ENCODE data around the gene CENPE. TPM values are rescaled to one million over a fixed set of nuclear protein-coding genes. Genes with fewer than 3 reads are reported as not detected.

Gene CENPE
- total and polyA plus RNA-seq, 2 of the 4 experiments (the other 2 are of a cell fraction): 3.7 to 14.5 TPM

DNA sequence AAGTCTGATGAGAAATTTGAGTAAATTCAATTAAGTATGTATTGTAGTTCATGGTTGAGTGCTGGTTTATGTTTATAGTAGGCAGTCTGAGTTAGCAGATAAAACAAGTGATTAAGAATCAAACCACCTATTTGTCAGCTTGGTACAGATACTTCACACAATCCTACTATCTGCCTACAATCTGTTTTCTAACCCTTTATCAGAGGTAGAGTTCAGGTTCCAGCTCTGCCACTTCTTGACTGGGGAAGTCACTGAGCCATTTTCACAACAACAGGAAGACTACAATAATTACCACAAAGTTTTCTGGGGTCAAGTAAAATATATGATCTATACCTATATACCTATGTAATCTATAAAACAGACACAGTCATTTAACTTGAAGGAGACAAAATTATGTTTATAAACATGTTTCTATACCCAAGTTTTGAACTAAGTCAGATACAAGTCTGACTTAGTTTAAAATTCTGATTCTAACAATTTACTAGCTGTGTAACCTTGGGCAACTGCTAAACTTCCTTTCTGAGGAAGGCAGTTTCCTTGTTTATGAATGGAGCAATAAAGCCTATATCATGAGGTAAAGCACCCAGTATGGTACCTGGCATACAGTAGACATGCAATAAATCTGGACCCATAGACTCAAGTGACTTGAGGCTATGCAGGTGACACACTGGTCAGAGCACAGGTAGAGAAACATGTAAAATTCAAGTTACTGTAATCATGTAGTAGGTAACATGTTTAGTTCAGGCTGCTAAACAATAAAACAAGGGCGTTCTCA is 61.3 kb downstream of the CENPE start:
- H2BK5ac ChIP-seq (ENCODE audit: low read depth, low read length, poor library complexity, severe bottlenecking): no peak overlapping the region
- intact Hi-C loops (cut with micrococcal nuclease) (no loop called here), dilution Hi-C loops (cut with HindIII; ENCODE audit: low sequenced_read_pairs, unreplicated experiment) (no loop called here), in situ Hi-C loops (cut with MboI; ENCODE audit: low sequenced_read_pairs) (no loop called here)
- no peaks in the 10 kb centered on the region for H3K27me3 ChIP-seq (ENCODE audit: control insufficient read depth, insufficient read depth, low read length)
- H3K4ac ChIP-seq (ENCODE audit: low read depth, low read length): no peak overlapping the region
- no peak overlapping the region for H3K23ac ChIP-seq (ENCODE audit: low read depth, low read length)
- no peaks in the 10 kb centered on the region; the same call in 1 of the 2 replicates for H3K4me1 ChIP-seq (ENCODE audit: control insufficient read depth, insufficient read depth, low read length)
- H2AFZ ChIP-seq (replicated peaks; ENCODE audit: low read length, poor library complexity): no peak overlapping the region
- H2BK120ac ChIP-seq (ENCODE audit: low read depth, low read length): no peak overlapping the region
- no peak overlapping the region for H3K9ac ChIP-seq (ENCODE audit: low read depth, low read length)
- no peak overlapping the region for H3K27ac ChIP-seq (ENCODE audit: insufficient read depth, low read length)
- H3K9me1 ChIP-seq (ENCODE audit: insufficient read depth, low read length): 0 out of 2 replicates have a peak, but pooled peaks cover 2% of the 10 kb centered on the region
- no peak overlapping the region for H4K5ac ChIP-seq (ENCODE audit: low read depth, low read length)
- no peak overlapping the region for H2AK9ac ChIP-seq (replicated peaks; ENCODE audit: low read depth, low read length, poor library complexity)
- TF ChIP-seq MAZ (IDR thresholded peaks at IDR 0.05; ENCODE audit: borderline replicate concordance, low read depth, low read length) (no peak), USF2 (IDR thresholded peaks at IDR 0.05; ENCODE audit: low read depth, low read length) (no peak), RFX5 (IDR thresholded peaks at IDR 0.05; ENCODE audit: low read depth, low read length) (no peak), NFE2L2 (IDR thresholded peaks at IDR 0.05; ENCODE audit: low read depth, low read length) (no peak), CEBPB (IDR thresholded peaks at IDR 0.05; ENCODE audit: low read depth, low read length) (no peak)
- H3K4me2 ChIP-seq (ENCODE audit: low read depth, low read length): no peak overlapping the region
- ATAC-seq (ENCODE audit: low read depth) (no peak), DNase-seq (no peak)
- H4K20me1 ChIP-seq (ENCODE audit: insufficient read depth, low read length): no peaks in the 10 kb centered on the region
- no CpG with 5 or more reads among the region's 1 CpG for WGBS, 2 experiments (ENCODE audit: extremely low coverage in 2 of 2, insufficient read length in 1 of 2)
- H4K8ac ChIP-seq (ENCODE audit: low read depth in 2 of 2, low read length in 2 of 2): no peak overlapping the region
- no peak overlapping the region for H2BK15ac ChIP-seq (ENCODE audit: low read depth, low read length)
- H2BK20ac ChIP-seq (ENCODE audit: low read depth, low read length): no peak overlapping the region
- no peaks in the 10 kb centered on the region for H3K9me3 ChIP-seq (ENCODE audit: control insufficient read depth, insufficient read depth, low read length)
- H2AK5ac ChIP-seq (ENCODE audit: low read depth, low read length): no peak overlapping the region
- H3K4me3 ChIP-seq (ENCODE audit: insufficient read depth, low read depth, low read length): no peak overlapping the region
- no peak overlapping the region for H4K91ac ChIP-seq (ENCODE audit: insufficient read depth, low read depth, low read length)
- no peaks in the 10 kb centered on the region for H3K79me1 ChIP-seq (ENCODE audit: low read depth in 1 of 2, low read length in 2 of 2)
- H3K56ac ChIP-seq (ENCODE audit: extremely low read depth, insufficient read depth, low read length): no peak overlapping the region
- BruUV-seq (replicated peaks): no TSS peak
- H3K14ac ChIP-seq (replicated peaks; ENCODE audit: low read depth, low read length): no peak overlapping the region
- POLR2A ChIA-PET (ENCODE audit: unreplicated experiment): no interaction called here
- H3K18ac ChIP-seq (ENCODE audit: low read depth, low read length): no peak overlapping the region
- peaks cover 2% of the 10 kb centered on the region; the same call in 1 of the 2 replicates for H3K36me3 ChIP-seq (ENCODE audit: control insufficient read depth, insufficient read depth, low read length)
- CTCF ChIA-PET: no interaction called here
